ENCODE data around the gene BRI3BP. TPM values are rescaled to one million over a fixed set of nuclear protein-coding genes. Genes with fewer than 3 reads are reported as not detected.
"Not testable (repeated sequence)": the region's sequence is repeated elsewhere in the genome, so short reads cannot be mapped to it uniquely, and the experiment has no call there.

The BRI3BP gene
- total RNA-seq, 2 donors from 2014 or later = 42.1 to 49.1 TPM

GRCh38 chr12:124970647-124971402, 22.6 kb upstream of the BRI3BP start:
- ATAC-seq (no peak), DNase-seq (no peak)
- intact Hi-C loops (cut with DNase I, micrococcal nuclease) = no loop called here

DNA sequence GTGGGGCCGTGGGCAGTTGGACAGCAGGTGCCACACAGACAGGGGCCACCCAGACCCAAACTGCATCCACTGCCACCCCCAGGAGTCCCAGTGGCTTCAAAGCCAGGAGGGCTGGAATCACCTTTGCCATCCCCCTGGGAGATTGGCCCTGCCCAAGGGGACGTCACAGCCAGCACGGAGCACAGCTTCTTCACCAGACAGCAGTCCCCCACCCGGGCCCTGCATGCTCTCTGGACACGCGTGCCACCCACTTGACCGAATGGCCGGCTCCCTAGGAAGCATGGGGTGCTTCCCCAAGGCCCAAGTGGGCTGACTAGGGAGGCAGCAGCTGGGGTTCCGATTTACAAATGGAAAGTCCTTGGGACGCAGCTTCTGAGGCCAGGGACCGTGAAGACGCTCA, 21.8 kb upstream of the BRI3BP start:
- DNase-seq (no peak), ATAC-seq (no peak)
- intact Hi-C loops (cut with DNase I, micrococcal nuclease) = no loop called here

DNA sequence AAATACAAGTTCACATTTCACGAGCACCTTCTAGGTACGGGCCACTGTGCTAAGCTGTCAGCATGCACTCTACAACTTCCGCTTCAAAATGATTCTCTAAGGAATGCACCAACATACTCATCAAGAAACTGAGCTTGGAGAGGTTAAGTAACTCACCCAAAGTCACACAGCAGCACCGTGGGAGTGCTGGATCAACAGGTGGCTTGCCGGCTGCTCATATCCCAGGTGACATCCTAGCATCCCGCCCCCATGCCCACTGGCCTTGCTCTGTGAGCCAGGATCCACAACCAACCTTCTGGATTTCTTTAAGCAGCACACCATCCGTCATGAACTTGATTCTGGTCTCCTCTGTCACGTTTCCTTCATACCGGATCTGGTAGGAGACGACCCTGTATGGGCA, 21.2 kb upstream of the BRI3BP start:
- intact Hi-C loops (cut with DNase I, micrococcal nuclease) = no loop called here
- no peak for DNase-seq
- no peak for ATAC-seq

GRCh38 chr12:124975276-124975675, 18.2 kb upstream of the BRI3BP start:
- DNase-seq = no peak

GRCh38 chr12:124976999-124977398, 16.4 kb upstream of the BRI3BP start:
- ATAC-seq = no peak
- intact Hi-C loops (cut with DNase I, micrococcal nuclease) = no loop called here
- DNase-seq = no peak

More at GRCh38 chr12:124975276-124975675, 18.2 kb upstream of the BRI3BP start:
- no peak for ATAC-seq
- intact Hi-C loops (cut with DNase I, micrococcal nuclease) = no loop called here

GRCh38 chr12:124979568-124979967, 13.9 kb upstream of the BRI3BP start:
- ATAC-seq = no peak
- DNase-seq = no peak
- intact Hi-C loops (cut with DNase I, micrococcal nuclease) = no loop called here

DNA sequence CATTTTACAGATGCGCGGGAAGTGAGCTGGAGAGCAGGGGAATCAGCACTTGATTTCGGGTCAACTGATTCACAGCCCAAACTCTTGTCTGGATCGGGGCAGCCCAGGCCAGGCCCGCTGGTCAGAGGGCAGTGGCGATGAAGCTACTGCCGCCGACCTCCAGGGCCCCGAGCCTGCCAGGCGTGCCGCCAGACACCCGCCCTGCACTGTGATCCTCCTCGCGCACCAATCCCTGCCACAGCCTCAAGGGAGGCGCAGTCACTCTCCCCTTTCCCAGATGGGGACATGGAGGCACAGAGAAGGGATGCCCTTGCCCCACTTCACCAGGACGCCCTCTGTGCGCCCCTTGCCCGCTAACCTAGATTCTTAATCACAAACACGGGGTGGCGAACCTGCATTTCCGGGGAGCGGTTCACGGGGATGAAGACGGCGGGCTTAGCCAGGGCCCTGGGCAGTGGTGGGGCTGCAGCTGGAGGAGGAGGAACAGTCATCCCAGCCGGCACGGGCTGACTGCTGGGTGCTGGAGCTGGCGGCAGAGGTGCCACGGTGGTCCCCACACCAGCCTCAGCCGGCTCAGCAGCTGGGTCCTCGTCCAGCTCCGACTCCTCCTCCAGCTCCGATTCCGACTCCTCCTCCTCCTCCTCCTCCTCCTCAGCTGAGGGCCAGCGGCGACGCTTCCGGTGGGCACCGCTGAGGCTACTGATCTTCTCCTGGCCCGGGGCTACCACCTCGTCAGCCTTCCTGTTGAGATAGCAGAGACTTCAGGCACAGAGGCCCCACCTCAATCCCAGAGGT, 13.2 kb upstream of the BRI3BP start:
- ATAC-seq = no peak
- intact Hi-C loops (cut with DNase I, micrococcal nuclease) = no loop called here
- DNase-seq = no peak

- intact Hi-C loops (cut with DNase I, micrococcal nuclease); ATAC-seq; DNase-seq: not testable (repeated sequence)
Measured at GRCh38 chr12:124986876-124987275, 6.6 kb upstream of the BRI3BP start.

DNA sequence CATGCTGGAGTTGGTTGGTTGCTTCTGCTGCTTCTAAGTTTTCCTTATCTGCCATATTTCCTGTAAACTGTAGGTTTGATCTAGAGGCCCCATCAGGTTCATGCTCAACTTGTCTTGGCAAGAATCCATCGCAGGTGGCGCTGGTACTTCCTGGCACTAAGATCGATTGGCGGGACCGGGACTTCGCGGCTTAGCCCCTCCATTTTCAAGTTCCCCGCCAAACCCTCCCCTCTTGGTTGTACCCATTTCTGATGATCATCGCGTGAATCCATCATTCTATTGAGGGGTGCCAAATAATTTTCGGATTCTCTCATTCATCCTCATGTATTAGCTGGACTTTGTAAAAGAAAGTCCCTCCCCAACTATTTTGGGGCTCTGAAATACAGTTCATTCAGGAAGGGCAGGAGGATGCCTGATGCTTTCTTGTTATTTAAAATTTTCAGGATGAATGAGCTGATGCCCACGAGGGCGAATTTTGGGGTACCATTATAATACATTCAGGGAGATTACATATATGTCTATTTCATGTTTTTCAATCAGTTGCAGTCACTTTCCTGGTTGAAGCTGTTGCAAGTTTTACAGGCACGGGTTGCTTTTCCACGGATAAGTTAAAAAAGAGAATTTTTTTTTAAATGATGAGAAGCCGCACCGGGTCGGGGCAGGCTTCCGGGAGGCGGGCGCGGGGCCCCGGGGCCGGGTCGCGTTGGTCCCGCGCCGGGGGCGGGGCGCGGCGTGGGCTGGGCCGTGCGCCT, 395 bp upstream of the BRI3BP start:
- intact Hi-C loops (cut with DNase I, micrococcal nuclease) = no loop called here
- ATAC-seq (peak; percentile 69), DNase-seq (peak; percentile 86 to 89)

GRCh38 chr12:124994437-124994975, 1.1 kb downstream of the BRI3BP start:
- peak; percentile 77 for ATAC-seq
- intact Hi-C loops (cut with DNase I, micrococcal nuclease) = no loop called here

DNA sequence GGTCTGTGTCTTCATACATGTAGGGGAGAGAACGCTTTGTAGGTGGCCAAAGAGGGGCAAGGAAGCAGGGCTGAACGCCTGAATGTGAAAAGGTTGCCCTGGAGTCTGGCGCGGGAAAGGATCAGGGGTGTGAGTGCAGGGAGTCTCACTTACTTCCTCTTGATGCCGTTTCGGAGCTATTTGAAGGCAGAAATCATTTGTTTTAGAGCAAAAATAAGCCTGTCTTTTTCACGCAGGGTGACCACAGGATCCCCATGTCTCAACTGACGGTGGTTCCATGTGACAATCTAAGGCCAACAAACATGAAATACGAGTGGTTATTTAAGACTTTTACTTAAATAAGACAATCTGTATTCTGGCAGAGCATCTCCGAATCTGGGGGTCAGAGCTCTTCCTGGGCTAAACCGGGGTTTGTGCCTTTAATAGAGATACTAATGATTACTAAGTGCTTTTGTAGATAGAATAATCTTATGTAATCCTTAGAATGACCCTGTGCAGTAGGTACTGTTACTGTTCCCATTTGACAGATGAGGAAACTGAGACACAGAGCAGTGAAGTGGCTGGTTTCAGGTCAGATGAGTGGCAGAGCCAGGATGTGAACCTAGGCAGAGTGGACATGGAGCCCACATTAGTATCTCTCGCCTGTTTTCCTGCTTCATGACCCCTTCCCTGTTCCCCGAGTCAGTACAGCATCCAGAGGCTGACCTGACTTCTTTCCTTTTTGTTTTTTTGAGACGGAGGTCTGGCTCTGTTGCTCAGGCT, 1.9 kb downstream of the BRI3BP start:
- intact Hi-C loops (cut with DNase I, micrococcal nuclease) = no loop called here
- ATAC-seq (peak; percentile 39), DNase-seq (peak in 1 of 2 donors; percentile 44)

More at GRCh38 chr12:124994437-124994975, 1.1 kb downstream of the BRI3BP start:
- DNase-seq = peak; percentile 81 to 82

DNA sequence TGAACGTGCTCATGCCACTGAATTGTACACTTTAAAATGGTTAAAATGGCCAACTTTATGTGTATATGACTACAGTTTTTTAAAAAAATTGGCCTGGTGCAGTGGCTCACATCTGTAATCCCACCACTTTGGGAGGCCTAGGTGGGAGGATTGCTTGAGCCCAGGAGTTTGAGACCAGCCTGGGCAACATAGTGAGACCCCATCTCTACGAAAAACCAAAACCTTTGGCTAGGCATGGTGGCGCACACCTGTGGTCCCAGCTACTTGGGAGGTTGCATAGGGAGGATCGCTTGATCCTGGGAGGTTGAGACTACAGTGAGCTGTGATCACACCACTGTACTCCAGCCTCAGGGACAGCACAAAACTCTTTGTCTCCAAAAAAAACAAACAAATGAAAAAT, 5.3 kb downstream of the BRI3BP start:
- DNase-seq (no peak), ATAC-seq (no peak)
- intact Hi-C loops (cut with DNase I, micrococcal nuclease) = no loop called here

DNA sequence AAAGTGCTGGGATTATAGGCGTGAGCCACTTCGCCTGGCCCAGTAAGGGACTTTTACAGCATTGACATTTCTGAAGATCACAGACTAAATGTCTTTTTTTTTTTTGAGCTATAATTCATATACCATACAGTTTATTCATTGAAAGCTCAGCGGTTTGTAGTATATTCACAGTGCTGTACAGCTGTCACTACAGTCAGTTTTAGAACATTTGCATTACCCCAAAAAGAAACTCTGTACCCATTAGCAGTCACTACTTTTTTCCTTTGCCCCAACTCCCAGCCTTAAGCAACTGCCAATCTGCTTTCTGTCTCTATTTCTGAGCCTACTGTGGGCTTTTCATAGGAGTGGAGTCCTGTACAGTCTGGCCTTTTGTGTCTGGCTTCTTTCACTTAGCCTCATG, 8.2 kb downstream of the BRI3BP start:
- DNase-seq = no peak
- no peak for ATAC-seq
- intact Hi-C loops (cut with DNase I, micrococcal nuclease) = no loop called here

DNA sequence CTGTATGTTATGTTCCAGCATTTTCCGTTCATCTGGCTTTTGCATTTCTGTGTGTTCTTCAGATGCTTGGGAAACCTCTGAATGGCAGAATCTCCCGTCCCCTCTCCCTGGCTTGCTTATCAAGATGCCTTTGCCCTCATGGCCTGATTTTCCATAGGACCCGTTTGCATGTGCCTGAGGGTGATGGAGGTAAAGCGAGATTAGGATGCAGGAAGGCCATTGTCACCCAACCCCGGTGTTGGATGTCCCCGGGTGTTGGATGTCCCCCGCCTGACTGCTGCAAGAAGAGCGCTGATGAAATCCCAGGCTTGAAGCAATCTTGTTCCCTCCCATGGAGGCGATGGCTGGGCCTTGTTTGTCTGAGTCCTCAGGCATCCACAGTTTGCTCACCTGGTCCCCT, 9.6 kb downstream of the BRI3BP start:
- ATAC-seq (no peak), DNase-seq (no peak)
- intact Hi-C loops (cut with DNase I, micrococcal nuclease) = no loop called here

DNA sequence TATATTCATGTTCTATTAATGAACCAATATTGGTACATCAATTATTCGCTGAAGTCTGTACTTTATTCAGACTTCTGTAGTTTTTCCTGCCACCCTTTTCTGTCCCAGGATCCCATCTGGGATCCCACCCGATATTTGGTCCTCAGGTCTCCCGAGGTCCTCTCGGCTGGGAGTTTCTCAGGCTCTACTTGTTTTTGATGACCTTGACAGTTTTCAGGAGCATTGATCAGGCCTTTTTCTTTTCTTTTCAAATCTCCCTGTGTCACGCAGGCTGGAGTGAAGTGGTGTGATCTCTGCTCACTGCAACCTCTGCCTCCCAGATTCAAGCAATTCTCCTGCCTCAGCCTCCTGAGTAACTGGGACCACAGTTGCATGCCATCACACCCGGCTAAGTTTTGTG, 11.2 kb downstream of the BRI3BP start:
- ATAC-seq = no peak

GRCh38 chr12:125005652-125006051, 12.2 kb downstream of the BRI3BP start:
- intact Hi-C loops (cut with DNase I, micrococcal nuclease) = no loop called here
- DNase-seq (no peak), ATAC-seq (no peak)

More for the DNA sequence above, 11.2 kb downstream of the BRI3BP start:
- intact Hi-C loops (cut with DNase I, micrococcal nuclease) = no loop called here
- no peak for DNase-seq

DNA sequence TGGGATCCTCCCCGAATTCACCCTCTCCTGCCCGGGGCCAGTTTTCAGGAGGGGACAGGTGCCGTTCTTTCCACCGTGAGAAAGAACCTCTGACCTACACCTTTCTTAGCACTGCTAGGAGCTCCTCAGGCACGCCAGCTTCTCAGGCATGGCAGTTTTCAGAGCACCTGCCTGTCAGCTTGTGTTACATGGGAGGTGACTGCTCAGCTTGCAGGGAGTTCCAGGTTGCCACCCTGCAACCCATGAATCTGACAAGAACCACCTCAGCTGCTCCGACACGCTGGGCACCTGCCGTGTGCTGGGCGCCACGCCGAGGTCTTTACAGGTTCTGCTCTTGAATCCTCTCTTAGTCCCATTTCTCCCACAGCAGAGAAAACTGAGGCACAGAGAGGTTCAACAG, 12.9 kb downstream of the BRI3BP start:
- intact Hi-C loops (cut with DNase I, micrococcal nuclease) = no loop called here
- no peak for ATAC-seq
- DNase-seq = no peak

- ATAC-seq (peak; percentile 30), DNase-seq (no peak)
- intact Hi-C loops (cut with DNase I, micrococcal nuclease) = no loop called here
Measured at GRCh38 chr12:125013816-125014442, 20.5 kb downstream of the BRI3BP start.
